HepG2 (cell line): Measurements from ENCODE around the gene GDF9. TPM values are rescaled to one million over a fixed set of nuclear protein-coding genes. Genes with fewer than 3 reads are reported as not detected.

Experiments
- CCDC6 ChIP-seq: sonication (generic); formaldehyde crosslinking; IDR thresholded peaks from 2 replicates; pipeline ENCODE4 v1.8.1; 2022; ENCODE audit warnings: mild to moderate bottlenecking, missing genetic modification reagents, moderate library complexity
- EED ChIP-seq: sonication (generic); formaldehyde crosslinking; IDR thresholded peaks from 2 replicates; pipeline ENCODE4 v1.5.0; 2020; ENCODE audit warnings: mild to moderate bottlenecking, missing genetic modification reagents
- FOXK2 ChIP-seq: fragments of 450-650 bp; IDR thresholded peaks from 2 replicates; pipeline ENCODE4 v1.6.1; 2016
- HINFP ChIP-seq: sonication (generic); formaldehyde crosslinking; IDR thresholded peaks from 2 replicates; pipeline ENCODE4 v1.4.0; 2020; ENCODE audit warnings: low read depth, mild to moderate bottlenecking, missing genetic modification reagents
- HOXA5 ChIP-seq: sonication (generic); formaldehyde crosslinking; IDR thresholded peaks from 2 replicates; pipeline ENCODE4 v1.4.0; 2020; ENCODE audit warnings: missing genetic modification reagents
- KAT2B ChIP-seq: fragments of 150-350 bp; IDR thresholded peaks from 2 replicates; pipeline ENCODE4 v1.6.1; 2014; ENCODE audit warnings: low read depth, low read length, borderline replicate concordance
- KLF15 ChIP-seq: sonication (generic); formaldehyde crosslinking; IDR thresholded peaks from 2 replicates; pipeline ENCODE4 v1.8.1; 2023; ENCODE audit warnings: borderline replicate concordance, mild to moderate bottlenecking, inconsistent platforms, missing genetic modification reagents, mixed read lengths
- MEF2D ChIP-seq: sonication (generic); formaldehyde crosslinking; IDR thresholded peaks from 2 replicates; pipeline ENCODE4 v1.5.1; 2020; ENCODE audit warnings: mild to moderate bottlenecking, missing genetic modification reagents
- PATZ1 ChIP-seq: sonication (generic); formaldehyde crosslinking; IDR thresholded peaks from 2 replicates; pipeline ENCODE4 v1.4.0; 2020; ENCODE audit warnings: missing genetic modification reagents
- SOX5 ChIP-seq: IDR thresholded peaks from 2 replicates; pipeline ENCODE4 v1.6.1; 2016; ENCODE audit warnings: borderline replicate concordance
- ZBTB38 ChIP-seq: sonication (generic); formaldehyde crosslinking; IDR thresholded peaks from 2 replicates; pipeline ENCODE4 v1.5.1; 2020; ENCODE audit warnings: mild to moderate bottlenecking, missing genetic modification reagents
- ZKSCAN5 ChIP-seq: sonication (generic); formaldehyde crosslinking; IDR thresholded peaks from 2 replicates; pipeline ENCODE4 v1.5.1; 2020; ENCODE audit warnings: mild to moderate bottlenecking, missing genetic modification reagents
- ZNF362 ChIP-seq: sonication (generic); formaldehyde crosslinking; IDR thresholded peaks from 2 replicates; pipeline ENCODE4 v1.4.0; 2020; ENCODE audit warnings: missing genetic modification reagents, mild to moderate bottlenecking, borderline replicate concordance
- ZNF451 ChIP-seq: sonication (generic); formaldehyde crosslinking; IDR thresholded peaks from 2 replicates; pipeline ENCODE4 v1.5.0; 2020; ENCODE audit warnings: mild to moderate bottlenecking, missing genetic modification reagents
- ZNF496 ChIP-seq: sonication (generic); formaldehyde crosslinking; IDR thresholded peaks from 2 replicates; pipeline ENCODE4 v1.8.1; 2023; ENCODE audit warnings: mild to moderate bottlenecking, moderate library complexity, missing genetic modification reagents; ENCODE audit not compliant: insufficient replicate concordance
- ZNF598 ChIP-seq: sonication (generic); formaldehyde crosslinking; IDR thresholded peaks from 2 replicates; pipeline ENCODE4 v1.5.1; 2020; ENCODE audit warnings: mild to moderate bottlenecking, missing genetic modification reagents, borderline replicate concordance
- ZNF615 ChIP-seq: sonication (generic); formaldehyde crosslinking; IDR thresholded peaks from 2 replicates; pipeline ENCODE4 v1.5.0; 2020; ENCODE audit warnings: mild to moderate bottlenecking, missing genetic modification reagents, borderline replicate concordance
- polyA plus RNA-seq, 8 experiments: library from polyadenylated mRNA; depleted of rRNA in 3 of 8; stranded (reverse) in 7 of 8; unstranded in 1 of 8; fragments of >200 nt; fragmentation: Illumina TruSeq in 4 of 8; extraction: Trizol in 4 of 8; gene quantifications; 2 replicates each; pipeline versions ENCODE4 v1.2.1 to v1.2.3, GENCODE V29; 2011 to 2016; ENCODE audit warnings: low read depth in 4 of 8, missing spikeins in 1 of 8, mixed read lengths in 1 of 8; ENCODE audit not compliant: insufficient read depth in 1 of 8
- total RNA-seq, 5 experiments: library from RNA; depleted of rRNA; stranded (reverse); fragments of >200 nt; fragmentation: Illumina TruSeq; extraction: Trizol; gene quantifications; 2 replicates each; pipeline ENCODE4 v1.2.3, GENCODE V29; 2016; ENCODE audit warnings: low read depth in 1 of 5
- TF ChIP-seq, protein P1 (sequence below): sonication (generic); formaldehyde crosslinking; IDR thresholded peaks from 2 replicates; pipeline ENCODE4 v1.5.1; 2020; ENCODE audit warnings: mild to moderate bottlenecking, missing genetic modification reagents
- TF ChIP-seq, protein P2 (sequence below): IDR thresholded peaks from 2 replicates; pipeline ENCODE4 v1.6.1; 2016

GDF9 gene
- total and polyA plus RNA-seq, 2 of the 13 experiments (the other 11 are each of a cell fraction or from before 2014, with no cell fraction given) = 0.33 to 0.38 TPM

GRCh38 chr5:132837868-132838267 lies 28.4 kb downstream of the GDF9 start (continued):
- TF ChIP-seq, protein P1, sequence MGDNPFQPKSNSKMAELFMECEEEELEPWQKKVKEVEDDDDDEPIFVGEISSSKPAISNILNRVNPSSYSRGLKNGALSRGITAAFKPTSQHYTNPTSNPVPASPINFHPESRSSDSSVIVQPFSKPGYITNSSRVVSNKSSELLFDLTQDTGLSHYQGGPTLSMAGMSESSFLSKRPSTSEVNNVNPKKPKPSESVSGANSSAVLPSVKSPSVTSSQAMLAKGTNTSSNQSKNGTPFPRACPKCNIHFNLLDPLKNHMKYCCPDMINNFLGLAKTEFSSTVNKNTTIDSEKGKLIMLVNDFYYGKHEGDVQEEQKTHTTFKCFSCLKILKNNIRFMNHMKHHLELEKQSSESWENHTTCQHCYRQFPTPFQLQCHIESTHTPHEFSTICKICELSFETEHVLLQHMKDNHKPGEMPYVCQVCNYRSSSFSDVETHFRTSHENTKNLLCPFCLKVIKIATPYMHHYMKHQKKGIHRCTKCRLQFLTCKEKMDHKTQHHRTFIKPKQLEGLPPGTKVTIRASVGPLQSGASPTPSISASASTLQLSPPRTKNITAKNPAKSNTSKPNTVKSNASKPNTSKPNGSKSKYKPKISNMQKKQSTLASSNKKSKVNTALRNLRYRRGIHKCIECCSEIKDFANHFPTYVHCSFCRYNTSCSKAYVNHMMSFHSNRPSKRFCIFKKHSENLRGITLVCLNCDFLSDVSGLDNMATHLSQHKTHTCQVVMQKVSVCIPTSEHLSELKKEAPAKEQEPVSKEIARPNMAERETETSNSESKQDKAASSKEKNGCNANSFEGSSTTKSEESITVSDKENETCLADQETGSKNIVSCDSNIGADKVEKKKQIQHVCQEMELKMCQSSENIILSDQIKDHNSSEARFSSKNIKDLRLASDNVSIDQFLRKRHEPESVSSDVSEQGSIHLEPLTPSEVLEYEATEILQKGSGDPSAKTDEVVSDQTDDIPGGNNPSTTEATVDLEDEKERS (CRISPR knock-in tag) = no peak
- TF ChIP-seq CCDC6 (CRISPR knock-in tag) (no peak), FOXK2 (no peak), SOX5 (CRISPR knock-in tag) (peak; percentile 74), HOXA5 (CRISPR knock-in tag) (no peak), ZNF496 (CRISPR knock-in tag) (no peak), EED (CRISPR knock-in tag) (no peak), ZBTB38 (CRISPR knock-in tag) (0 out of 2 replicates have a peak, but pooled peaks have one; percentile 25), KAT2B (no peak), ZNF451 (CRISPR knock-in tag) (no peak; the same call in 1 of the 2 replicates), ZNF362 (CRISPR knock-in tag) (no peak), ZKSCAN5 (CRISPR knock-in tag) (no peak), PATZ1 (CRISPR knock-in tag) (peak; percentile 92), MEF2D (CRISPR knock-in tag) (peak; percentile 18; the same call in 1 of the 2 replicates), HINFP (no peak), ZNF615 (CRISPR knock-in tag) (no peak), KLF15 (CRISPR knock-in tag) (no peak), ZNF598 (CRISPR knock-in tag) (no peak)
- TF ChIP-seq, protein P2, sequence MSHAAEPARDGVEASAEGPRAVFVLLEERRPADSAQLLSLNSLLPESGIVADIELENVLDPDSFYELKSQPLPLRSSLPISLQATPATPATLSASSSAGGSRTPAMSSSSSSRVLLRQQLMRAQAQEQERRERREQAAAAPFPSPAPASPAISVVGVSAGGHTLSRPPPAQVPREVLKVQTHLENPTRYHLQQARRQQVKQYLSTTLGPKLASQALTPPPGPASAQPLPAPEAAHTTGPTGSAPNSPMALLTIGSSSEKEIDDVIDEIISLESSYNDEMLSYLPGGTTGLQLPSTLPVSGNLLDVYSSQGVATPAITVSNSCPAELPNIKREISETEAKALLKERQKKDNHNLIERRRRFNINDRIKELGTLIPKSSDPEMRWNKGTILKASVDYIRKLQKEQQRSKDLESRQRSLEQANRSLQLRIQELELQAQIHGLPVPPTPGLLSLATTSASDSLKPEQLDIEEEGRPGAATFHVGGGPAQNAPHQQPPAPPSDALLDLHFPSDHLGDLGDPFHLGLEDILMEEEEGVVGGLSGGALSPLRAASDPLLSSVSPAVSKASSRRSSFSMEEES (CRISPR knock-in tag) = no peak; the same call in 1 of the 2 replicates
